ENCODE results near the gene AGPAT4. TPM values are rescaled to one million over a fixed set of nuclear protein-coding genes. Genes with fewer than 3 reads are reported as not detected.
"Not testable (repeated sequence)": the region's sequence is repeated elsewhere in the genome, so short reads cannot be mapped to it uniquely, and the experiment has no call there.

Gene AGPAT4
- total and polyA plus RNA-seq, 2 donors (not counting 3 experiments of a cell fraction or from before 2014, with no cell fraction given), result 10.2 to 15.2 TPM

DNA sequence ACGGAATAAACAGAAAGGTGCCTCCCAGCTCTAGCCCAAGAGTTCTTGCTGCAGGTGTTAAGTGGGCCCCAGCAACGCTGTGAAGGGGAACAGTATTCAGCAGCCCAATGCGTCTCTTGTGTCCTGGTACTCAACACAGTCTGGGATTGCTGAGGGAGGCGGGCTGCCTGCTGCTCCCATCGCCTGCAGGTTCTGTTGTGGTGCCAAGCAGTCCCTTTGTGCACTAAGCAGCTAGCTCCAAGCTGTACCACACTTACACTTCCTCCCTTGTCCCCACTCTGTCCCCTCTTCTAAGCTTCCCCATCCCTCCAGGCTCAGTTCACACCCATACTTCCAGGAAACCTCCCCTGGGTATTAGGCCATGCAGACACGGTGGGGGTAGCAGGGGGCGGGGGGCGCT is 92.7 kb downstream of the AGPAT4 start:
- no peak overlapping the region for H2AFZ ChIP-seq (ENCODE audit: low read depth, low read length)
- intact Hi-C loops (cut with micrococcal nuclease), result no loop called here
- H3K36me3 ChIP-seq (ENCODE audit: control insufficient read depth in 2 of 2, extremely low read depth in 1 of 2, insufficient read depth in 2 of 2, low read length in 2 of 2), result no peaks in the 10 kb centered on the region
- no peaks in the 10 kb centered on the region for H3K79me2 ChIP-seq (ENCODE audit: control insufficient read depth, insufficient read depth, low read length)
- H3K9me1 ChIP-seq (replicated peaks; ENCODE audit: control insufficient read depth, extremely low read depth, insufficient read depth, low read length), result no peaks in the 10 kb centered on the region
- dilution Hi-C loops (cut with MboI; ENCODE audit: extremely low pct_ligation_motif_present, low sequenced_read_pairs), result no loop called here
- no peak overlapping the region for H3K4me2 ChIP-seq (ENCODE audit: insufficient read depth, low read length)
- BruUV-seq (replicated peaks), result no TSS peak
- H3K9ac ChIP-seq (replicated peaks; ENCODE audit: extremely low read depth, insufficient read depth, low read length), result no peak overlapping the region
- H4K20me1 ChIP-seq (replicated peaks; ENCODE audit: control insufficient read depth, extremely low read depth, insufficient read depth, low read length), result no peaks in the 10 kb centered on the region
- H3K27ac ChIP-seq (ENCODE audit: insufficient read depth, low read depth, low read length), result no peak overlapping the region
- FAIRE-seq (no peak), DNase-seq (ENCODE audit: low read depth, low spot score) (no peak)
- ChIA-PET CTCF (no interaction called here), POLR2A (no interaction called here)
- H3K4me3 ChIP-seq (replicated peaks in 1 of 3; ENCODE audit: insufficient read depth in 1 of 3, low read depth in 1 of 3, low read length in 3 of 3), result no peak overlapping the region
- no peak for TF ChIP-seq POLR2AphosphoS5 (IDR thresholded peaks at IDR 0.05; ENCODE audit: insufficient read depth, low read depth, low read length)
- TF ChIP-seq GATA2 (IDR thresholded peaks at IDR 0.05; ENCODE audit: insufficient read depth, insufficient read length, low read depth, low read length), result no peak
- no peak for TF ChIP-seq JUN (IDR thresholded peaks at IDR 0.05; ENCODE audit: borderline replicate concordance, insufficient read depth, insufficient read length, low read depth)
- TF ChIP-seq POLR2A (IDR thresholded peaks at IDR 0.05; ENCODE audit: low read depth, low read length), result no peak
- TF ChIP-seq, protein P1, sequence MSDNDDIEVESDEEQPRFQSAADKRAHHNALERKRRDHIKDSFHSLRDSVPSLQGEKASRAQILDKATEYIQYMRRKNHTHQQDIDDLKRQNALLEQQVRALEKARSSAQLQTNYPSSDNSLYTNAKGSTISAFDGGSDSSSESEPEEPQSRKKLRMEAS (IDR thresholded peaks at IDR 0.05; ENCODE audit: insufficient read depth, insufficient read length), result no peak
- no peak for TF ChIP-seq MYC (IDR thresholded peaks at IDR 0.05; ENCODE audit: low read depth, low read length)
- TF ChIP-seq EZH2 (IDR thresholded peaks at IDR 0.05; ENCODE audit: borderline replicate concordance, low read depth, low read length, severe bottlenecking), result no peak
- no peak for TF ChIP-seq FOS (IDR thresholded peaks at IDR 0.05; ENCODE audit: borderline replicate concordance, insufficient read depth, low read length)
- no peak for TF ChIP-seq CTCF (IDR thresholded peaks at IDR 0.05; ENCODE audit: extremely low read depth in 1 of 2, insufficient read depth in 1 of 2, low read depth in 1 of 2, low read length in 2 of 2)
- no peaks in the 10 kb centered on the region for H3K9me3 ChIP-seq (replicated peaks; ENCODE audit: control insufficient read depth, insufficient read depth, low read length)
- no peaks in the 10 kb centered on the region for H3K4me1 ChIP-seq (ENCODE audit: control insufficient read depth, extremely low read depth, insufficient read depth, low read length)
- no peaks in the 10 kb centered on the region for H3K27me3 ChIP-seq (ENCODE audit: control insufficient read depth in 2 of 2, insufficient read depth in 2 of 2, low read length in 2 of 2)

- POLR2A ChIA-PET; H3K27ac ChIP-seq (ENCODE audit: insufficient read depth, low read depth, low read length); H3K36me3 ChIP-seq (ENCODE audit: control insufficient read depth in 2 of 2, extremely low read depth in 1 of 2, insufficient read depth in 2 of 2, low read length in 2 of 2); H2AFZ ChIP-seq (ENCODE audit: low read depth, low read length); H3K9ac ChIP-seq (replicated peaks; ENCODE audit: extremely low read depth, insufficient read depth, low read length); H3K4me3 ChIP-seq (replicated peaks in 1 of 3; ENCODE audit: insufficient read depth in 1 of 3, low read depth in 1 of 3, low read length in 3 of 3); H3K4me1 ChIP-seq (ENCODE audit: control insufficient read depth, extremely low read depth, insufficient read depth, low read length); DNase-seq (ENCODE audit: low read depth, low spot score); intact Hi-C loops (cut with micrococcal nuclease); H3K9me1 ChIP-seq (replicated peaks; ENCODE audit: control insufficient read depth, extremely low read depth, insufficient read depth, low read length); FAIRE-seq; H3K4me2 ChIP-seq (ENCODE audit: insufficient read depth, low read length); dilution Hi-C loops (cut with MboI; ENCODE audit: extremely low pct_ligation_motif_present, low sequenced_read_pairs); H3K9me3 ChIP-seq (replicated peaks; ENCODE audit: control insufficient read depth, insufficient read depth, low read length); H3K27me3 ChIP-seq (ENCODE audit: control insufficient read depth in 2 of 2, insufficient read depth in 2 of 2, low read length in 2 of 2); H4K20me1 ChIP-seq (replicated peaks; ENCODE audit: control insufficient read depth, extremely low read depth, insufficient read depth, low read length); H3K79me2 ChIP-seq (ENCODE audit: control insufficient read depth, insufficient read depth, low read length); BruUV-seq (replicated peaks): not testable (repeated sequence)
- CTCF ChIA-PET, result interaction anchor here (1.8 kb wide), 1 partner anchor 13 kb away, joined by 4 read pairs; no protein-coding TSS in a partner anchor
Measured at GRCh38 chr6:161178155-161178554, 95.7 kb downstream of the AGPAT4 start.

GRCh38 chr6:161176428-161176827 is 97.4 kb downstream of the AGPAT4 start:
- H2AFZ ChIP-seq (ENCODE audit: low read depth, low read length); H3K27ac ChIP-seq (ENCODE audit: insufficient read depth, low read depth, low read length); FAIRE-seq; H4K20me1 ChIP-seq (replicated peaks; ENCODE audit: control insufficient read depth, extremely low read depth, insufficient read depth, low read length); H3K79me2 ChIP-seq (ENCODE audit: control insufficient read depth, insufficient read depth, low read length); BruUV-seq (replicated peaks); H3K9ac ChIP-seq (replicated peaks; ENCODE audit: extremely low read depth, insufficient read depth, low read length); H3K4me1 ChIP-seq (ENCODE audit: control insufficient read depth, extremely low read depth, insufficient read depth, low read length); H3K27me3 ChIP-seq (ENCODE audit: control insufficient read depth in 2 of 2, insufficient read depth in 2 of 2, low read length in 2 of 2); dilution Hi-C loops (cut with MboI; ENCODE audit: extremely low pct_ligation_motif_present, low sequenced_read_pairs); H3K9me1 ChIP-seq (replicated peaks; ENCODE audit: control insufficient read depth, extremely low read depth, insufficient read depth, low read length); CTCF ChIA-PET; H3K9me3 ChIP-seq (replicated peaks; ENCODE audit: control insufficient read depth, insufficient read depth, low read length); intact Hi-C loops (cut with micrococcal nuclease); POLR2A ChIA-PET; H3K4me3 ChIP-seq (replicated peaks in 1 of 3; ENCODE audit: insufficient read depth in 1 of 3, low read depth in 1 of 3, low read length in 3 of 3); H3K4me2 ChIP-seq (ENCODE audit: insufficient read depth, low read length); H3K36me3 ChIP-seq (ENCODE audit: control insufficient read depth in 2 of 2, extremely low read depth in 1 of 2, insufficient read depth in 2 of 2, low read length in 2 of 2); DNase-seq (ENCODE audit: low read depth, low spot score): not testable (repeated sequence)
